HepG2 (cell line): ENCODE data around the gene AP4M1. TPM values are rescaled to one million over a fixed set of nuclear protein-coding genes. Genes with fewer than 3 reads are reported as not detected.

Experiments
- CBX5 ChIP-seq: sonication (generic); formaldehyde crosslinking; IDR thresholded peaks from 2 replicates; pipeline ENCODE4 v1.4.0; 2020; ENCODE audit warnings: missing genetic modification reagents, borderline replicate concordance
- GTF2F1 ChIP-seq: fragments of 150-350 bp; IDR thresholded peaks from 2 replicates; pipeline ENCODE4 v1.6.1; 2014; ENCODE audit warnings: low read length
- HIVEP1 ChIP-seq: sonication (generic); formaldehyde crosslinking; IDR thresholded peaks from 2 replicates; pipeline ENCODE4 v1.4.0; 2020; ENCODE audit warnings: mild to moderate bottlenecking, missing genetic modification reagents
- MTF2 ChIP-seq: sonication (generic); formaldehyde crosslinking; IDR thresholded peaks from 2 replicates; pipeline ENCODE4 v1.5.0; 2020; ENCODE audit warnings: missing genetic modification reagents, borderline replicate concordance
- NFIC ChIP-seq: IDR thresholded peaks from 2 replicates; pipeline ENCODE4 v1.6.1; 2012; ENCODE audit warnings: mild to moderate bottlenecking, low read length, inconsistent platforms
- NFYC ChIP-seq: IDR thresholded peaks from 2 replicates; pipeline ENCODE4 v1.6.1; 2016; ENCODE audit warnings: missing genetic modification reagents, missing compliant biosample characterization
- POLR2G ChIP-seq: fragments of 200-400 bp; formaldehyde crosslinking; IDR thresholded peaks from 2 replicates; pipeline ENCODE4 v1.6.1; 2018; ENCODE audit warnings: mild to moderate bottlenecking, low read depth, low read length, moderate library complexity
- PPARG ChIP-seq: conservative IDR thresholded peaks from 2 replicates; pipeline ENCODE4 v1.6.1; 2016; ENCODE audit warnings: missing biosample characterization, missing genetic modification reagents
- RARG ChIP-seq: sonication (generic); formaldehyde crosslinking; IDR thresholded peaks from 2 replicates; pipeline ENCODE4 v1.4.0; 2020; ENCODE audit warnings: low read depth, mild to moderate bottlenecking, missing genetic modification reagents
- SAP130 ChIP-seq: IDR thresholded peaks from 2 replicates; pipeline ENCODE4 v1.6.1; 2016; ENCODE audit warnings: low read depth
- TEAD3 ChIP-seq: optimal IDR thresholded peaks from 2 replicates; pipeline ENCODE3; 2016; ENCODE audit warnings: borderline replicate concordance
- ZBTB20 ChIP-seq: sonication (generic); formaldehyde crosslinking; IDR thresholded peaks from 2 replicates; pipeline ENCODE4 v1.8.1; 2023; ENCODE audit warnings: missing genetic modification reagents, low read depth, mild to moderate bottlenecking, borderline replicate concordance
- ZFY ChIP-seq: sonication (generic); formaldehyde crosslinking; IDR thresholded peaks from 2 replicates; pipeline ENCODE4 v1.4.0; 2020; ENCODE audit warnings: missing genetic modification reagents
- ZKSCAN5 ChIP-seq: sonication (generic); formaldehyde crosslinking; IDR thresholded peaks from 2 replicates; pipeline ENCODE4 v1.5.1; 2020; ENCODE audit warnings: mild to moderate bottlenecking, missing genetic modification reagents
- ZNF180 ChIP-seq: sonication (generic); formaldehyde crosslinking; IDR thresholded peaks from 2 replicates; pipeline ENCODE4 v1.4.0; 2020; ENCODE audit warnings: low read depth, missing genetic modification reagents, borderline replicate concordance
- ZNF274 ChIP-seq: sonication (generic); formaldehyde crosslinking; IDR thresholded peaks from 2 replicates; pipeline ENCODE4 v1.5.1; 2020; ENCODE audit warnings: mild to moderate bottlenecking, missing genetic modification reagents
- ZNF335 ChIP-seq: sonication (generic); formaldehyde crosslinking; IDR thresholded peaks from 2 replicates; pipeline ENCODE4 v1.4.0; 2020; ENCODE audit warnings: missing genetic modification reagents
- ZNF33A ChIP-seq: sonication (generic); formaldehyde crosslinking; IDR thresholded peaks from 2 replicates; pipeline ENCODE4 v1.5.1; 2020; ENCODE audit warnings: missing genetic modification reagents, mild to moderate bottlenecking, moderate library complexity, borderline replicate concordance
- ZNF350 ChIP-seq: sonication (generic); formaldehyde crosslinking; IDR thresholded peaks from 2 replicates; pipeline ENCODE4 v1.4.0; 2020; ENCODE audit warnings: mild to moderate bottlenecking, low read depth, missing genetic modification reagents, borderline replicate concordance
- ZNF460 ChIP-seq: sonication (generic); formaldehyde crosslinking; IDR thresholded peaks from 2 replicates; pipeline ENCODE4 v1.5.1; 2020; ENCODE audit warnings: missing genetic modification reagents, mild to moderate bottlenecking, borderline replicate concordance
- ZNF607 ChIP-seq: sonication (generic); formaldehyde crosslinking; IDR thresholded peaks from 2 replicates; pipeline ENCODE4 v1.5.1; 2020; ENCODE audit warnings: missing genetic modification reagents, mild to moderate bottlenecking, borderline replicate concordance
- ZNF724P ChIP-seq: sonication (generic); formaldehyde crosslinking; IDR thresholded peaks from 2 replicates; pipeline ENCODE4 v1.8.0; 2022; ENCODE audit warnings: missing genetic modification reagents, borderline replicate concordance
- ZNF746 ChIP-seq: sonication (generic); formaldehyde crosslinking; IDR thresholded peaks from 2 replicates; pipeline ENCODE4 v1.8.0; 2022; ENCODE audit warnings: mild to moderate bottlenecking, missing genetic modification reagents
- ZNF891 ChIP-seq: sonication (generic); formaldehyde crosslinking; IDR thresholded peaks from 2 replicates; pipeline ENCODE4 v1.5.0; 2020; ENCODE audit warnings: mild to moderate bottlenecking, missing genetic modification reagents
- polyA plus RNA-seq, 8 experiments: library from polyadenylated mRNA; depleted of rRNA in 3 of 8; stranded (reverse) in 7 of 8; unstranded in 1 of 8; fragments of >200 nt; fragmentation: Illumina TruSeq in 4 of 8; extraction: Trizol in 4 of 8; gene quantifications; 2 replicates each; pipeline versions ENCODE4 v1.2.1 to v1.2.3, GENCODE V29; 2011 to 2016; ENCODE audit warnings: low read depth in 4 of 8, missing spikeins in 1 of 8, mixed read lengths in 1 of 8; ENCODE audit not compliant: insufficient read depth in 1 of 8
- total RNA-seq, 5 experiments: library from RNA; depleted of rRNA; stranded (reverse); fragments of >200 nt; fragmentation: Illumina TruSeq; extraction: Trizol; gene quantifications; 2 replicates each; pipeline ENCODE4 v1.2.3, GENCODE V29; 2016; ENCODE audit warnings: low read depth in 1 of 5
- TF ChIP-seq, protein P1 (sequence below): IDR thresholded peaks from 2 replicates; pipeline ENCODE4 v1.6.1; 2016; ENCODE audit warnings: low read depth, control low read depth
- TF ChIP-seq, protein P2 (sequence below): sonication (generic); formaldehyde crosslinking; IDR thresholded peaks from 2 replicates; pipeline ENCODE4 v1.8.0; 2022; ENCODE audit warnings: mild to moderate bottlenecking, missing genetic modification reagents, moderate library complexity
- TF ChIP-seq, protein P3 (sequence below): sonication (generic); formaldehyde crosslinking; conservative IDR thresholded peaks from 2 replicates; pipeline ENCODE4 v1.4.0; 2020; ENCODE audit warnings: missing genetic modification reagents

The AP4M1 gene
- total and polyA plus RNA-seq, 2 of the 13 experiments (the other 11 are each of a cell fraction or from before 2014, with no cell fraction given), result 6.3 to 9.7 TPM

DNA sequence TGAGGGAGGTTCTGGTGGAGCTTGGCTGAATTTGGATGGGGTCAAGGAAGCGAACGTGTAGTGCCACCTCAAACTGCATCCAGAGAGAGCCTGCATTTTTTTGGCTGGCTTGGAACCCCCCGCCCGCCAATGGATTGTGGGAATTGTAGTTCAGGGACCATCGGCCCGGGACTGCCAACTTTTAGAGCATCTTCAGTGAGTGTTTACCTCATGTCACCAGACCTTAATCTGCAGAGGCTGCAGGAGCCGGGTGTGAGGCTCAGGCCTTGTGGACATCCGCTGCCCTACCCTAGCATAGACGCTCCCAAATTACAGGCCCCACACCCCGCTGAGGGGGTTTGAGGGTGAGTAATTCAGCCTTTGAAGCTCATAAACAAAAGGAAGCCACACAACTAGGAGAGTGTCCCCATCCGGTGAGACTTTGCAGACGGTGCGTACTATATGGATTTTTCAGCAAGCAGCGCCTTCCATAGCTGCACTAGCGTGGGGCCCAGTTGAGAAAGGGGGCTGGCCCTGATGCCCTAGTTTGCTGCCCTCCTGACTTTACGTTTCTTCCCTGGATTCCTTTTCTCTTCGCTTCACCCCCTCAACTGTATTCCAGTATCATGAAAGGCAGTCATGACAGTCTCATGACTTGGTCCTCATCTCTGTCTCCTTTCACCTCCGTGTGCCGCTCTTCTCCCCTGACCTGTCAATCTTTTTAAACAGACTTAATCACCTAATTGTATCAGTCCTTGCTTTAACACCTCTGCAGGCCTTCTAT, 18.7 kb downstream of the AP4M1 start (continued):
- TF ChIP-seq ZNF350 (CRISPR knock-in tag) (0 out of 2 replicates have a peak, but pooled peaks have one; percentile 21), GTF2F1 (no peak), ZNF33A (CRISPR knock-in tag) (no peak), TEAD3 (CRISPR knock-in tag) (no peak), ZNF607 (no peak), PPARG (CRISPR knock-in tag) (no peak), CBX5 (no peak), RARG (CRISPR knock-in tag) (no peak), NFYC (CRISPR knock-in tag) (no peak), NFIC (no peak), SAP130 (CRISPR knock-in tag) (peak; percentile 11; the same call in 1 of the 2 replicates), HIVEP1 (CRISPR knock-in tag) (0 out of 2 replicates have a peak, but pooled peaks have one; percentile 3), ZNF274 (no peak), ZNF724P (CRISPR knock-in tag) (no peak), ZFY (peak; percentile 69; the same call in 1 of the 2 replicates), ZNF891 (no peak), ZNF460 (CRISPR knock-in tag) (no peak), POLR2G (no peak), MTF2 (CRISPR knock-in tag) (no peak), ZNF335 (0 out of 2 replicates have a peak, but pooled peaks have one; percentile 21), ZNF746 (no peak), ZKSCAN5 (CRISPR knock-in tag) (no peak), ZNF180 (CRISPR knock-in tag) (no peak), ZBTB20 (no peak)
- TF ChIP-seq, protein P1, sequence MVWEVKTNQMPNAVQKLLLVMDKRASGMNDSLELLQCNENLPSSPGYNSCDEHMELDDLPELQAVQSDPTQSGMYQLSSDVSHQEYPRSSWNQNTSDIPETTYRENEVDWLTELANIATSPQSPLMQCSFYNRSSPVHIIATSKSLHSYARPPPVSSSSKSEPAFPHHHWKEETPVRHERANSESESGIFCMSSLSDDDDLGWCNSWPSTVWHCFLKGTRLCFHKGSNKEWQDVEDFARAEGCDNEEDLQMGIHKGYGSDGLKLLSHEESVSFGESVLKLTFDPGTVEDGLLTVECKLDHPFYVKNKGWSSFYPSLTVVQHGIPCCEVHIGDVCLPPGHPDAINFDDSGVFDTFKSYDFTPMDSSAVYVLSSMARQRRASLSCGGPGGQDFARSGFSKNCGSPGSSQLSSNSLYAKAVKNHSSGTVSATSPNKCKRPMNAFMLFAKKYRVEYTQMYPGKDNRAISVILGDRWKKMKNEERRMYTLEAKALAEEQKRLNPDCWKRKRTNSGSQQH (CRISPR knock-in tag), result 0 out of 2 replicates have a peak, but pooled peaks have one; percentile 67
- TF ChIP-seq, protein P2, sequence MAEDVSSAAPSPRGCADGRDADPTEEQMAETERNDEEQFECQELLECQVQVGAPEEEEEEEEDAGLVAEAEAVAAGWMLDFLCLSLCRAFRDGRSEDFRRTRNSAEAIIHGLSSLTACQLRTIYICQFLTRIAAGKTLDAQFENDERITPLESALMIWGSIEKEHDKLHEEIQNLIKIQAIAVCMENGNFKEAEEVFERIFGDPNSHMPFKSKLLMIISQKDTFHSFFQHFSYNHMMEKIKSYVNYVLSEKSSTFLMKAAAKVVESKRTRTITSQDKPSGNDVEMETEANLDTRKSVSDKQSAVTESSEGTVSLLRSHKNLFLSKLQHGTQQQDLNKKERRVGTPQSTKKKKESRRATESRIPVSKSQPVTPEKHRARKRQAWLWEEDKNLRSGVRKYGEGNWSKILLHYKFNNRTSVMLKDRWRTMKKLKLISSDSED (CRISPR knock-in tag), result no peak
- TF ChIP-seq, protein P3, sequence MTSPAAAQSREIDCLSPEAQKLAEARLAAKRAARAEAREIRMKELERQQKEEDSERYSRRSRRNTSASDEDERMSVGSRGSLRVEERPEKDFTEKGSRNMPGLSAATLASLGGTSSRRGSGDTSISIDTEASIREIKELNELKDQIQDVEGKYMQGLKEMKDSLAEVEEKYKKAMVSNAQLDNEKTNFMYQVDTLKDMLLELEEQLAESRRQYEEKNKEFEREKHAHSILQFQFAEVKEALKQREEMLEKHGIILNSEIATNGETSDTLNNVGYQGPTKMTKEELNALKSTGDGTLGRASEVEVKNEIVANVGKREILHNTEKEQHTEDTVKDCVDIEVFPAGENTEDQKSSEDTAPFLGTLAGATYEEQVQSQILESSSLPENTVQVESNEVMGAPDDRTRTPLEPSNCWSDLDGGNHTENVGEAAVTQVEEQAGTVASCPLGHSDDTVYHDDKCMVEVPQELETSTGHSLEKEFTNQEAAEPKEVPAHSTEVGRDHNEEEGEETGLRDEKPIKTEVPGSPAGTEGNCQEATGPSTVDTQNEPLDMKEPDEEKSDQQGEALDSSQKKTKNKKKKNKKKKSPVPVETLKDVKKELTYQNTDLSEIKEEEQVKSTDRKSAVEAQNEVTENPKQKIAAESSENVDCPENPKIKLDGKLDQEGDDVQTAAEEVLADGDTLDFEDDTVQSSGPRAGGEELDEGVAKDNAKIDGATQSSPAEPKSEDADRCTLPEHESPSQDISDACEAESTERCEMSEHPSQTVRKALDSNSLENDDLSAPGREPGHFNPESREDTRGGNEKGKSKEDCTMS (CRISPR knock-in tag), result no peak
